ENCODE data around the gene FLNB.
A peak's percentile ranks its signal among the peaks of the same experiment; 100 is the strongest.
"Not testable (repeated sequence)": the region's sequence is repeated elsewhere in the genome, so short reads cannot be mapped to it uniquely, and the experiment has no call there.

FLNB gene

GRCh38 chr3:58034738-58035523, 26.7 kb downstream of the FLNB start:
- peak; percentile 53 for DNase-seq

- no peak for DNase-seq
Measured at GRCh38 chr3:58035524-58036255, 27.5 kb downstream of the FLNB start.

- DNase-seq = no peak
Measured at GRCh38 chr3:58036293-58037032, 28.2 kb downstream of the FLNB start.

- DNase-seq = no peak
Measured at GRCh38 chr3:58037141-58037910, 29.1 kb downstream of the FLNB start.

- DNase-seq = no peak
Measured at GRCh38 chr3:58038675-58039292, 30.6 kb downstream of the FLNB start.

GRCh38 chr3:58039601-58040000, 31.4 kb downstream of the FLNB start:
- no peak for DNase-seq

- no peak for DNase-seq
Measured at GRCh38 chr3:58041182-58041825, 33.1 kb downstream of the FLNB start.

- DNase-seq = no peak
Measured at GRCh38 chr3:58041826-58042324, 33.7 kb downstream of the FLNB start.

GRCh38 chr3:58042947-58043707, 34.9 kb downstream of the FLNB start:
- DNase-seq = no peak

- no peak for DNase-seq
Measured at GRCh38 chr3:58043933-58044332, 35.7 kb downstream of the FLNB start.

- no peak for DNase-seq
Measured at GRCh38 chr3:58044691-58045483, 36.7 kb downstream of the FLNB start.

- DNase-seq = no peak
Measured at GRCh38 chr3:58047826-58048225, 39.6 kb downstream of the FLNB start.

- DNase-seq = no peak
Measured at GRCh38 chr3:58048301-58048700, 40.1 kb downstream of the FLNB start.

- DNase-seq = no peak
Measured at GRCh38 chr3:58049143-58049785, 41.0 kb downstream of the FLNB start.

GRCh38 chr3:58051196-58051595, 43.0 kb downstream of the FLNB start:
- no peak for DNase-seq

- DNase-seq = not testable (repeated sequence)
Measured at GRCh38 chr3:58051658-58052261, 43.5 kb downstream of the FLNB start.

- DNase-seq = peak; percentile 71
Measured at GRCh38 chr3:58052373-58053273, 44.4 kb downstream of the FLNB start.

- no peak for DNase-seq
Measured at GRCh38 chr3:58054652-58055051, 46.4 kb downstream of the FLNB start.

Measured in stimulated activated CD4-positive, alpha-beta T cell treated with anti-CD3 and anti-CD28 coated beads, Interleukin-1b, Interleukin-23, amount 100 ng/mL, for 48 hours (primary cell).